ENCODE measurements around the gene BRIP1.
"Not testable (repeated sequence)": the region's sequence is repeated elsewhere in the genome, so short reads cannot be mapped to it uniquely, and the experiment has no call there.

Gene BRIP1

GRCh38 chr17:61687769-61688168 lies 175.6 kb downstream of the BRIP1 start:
- DNase-seq: no peak

DNA sequence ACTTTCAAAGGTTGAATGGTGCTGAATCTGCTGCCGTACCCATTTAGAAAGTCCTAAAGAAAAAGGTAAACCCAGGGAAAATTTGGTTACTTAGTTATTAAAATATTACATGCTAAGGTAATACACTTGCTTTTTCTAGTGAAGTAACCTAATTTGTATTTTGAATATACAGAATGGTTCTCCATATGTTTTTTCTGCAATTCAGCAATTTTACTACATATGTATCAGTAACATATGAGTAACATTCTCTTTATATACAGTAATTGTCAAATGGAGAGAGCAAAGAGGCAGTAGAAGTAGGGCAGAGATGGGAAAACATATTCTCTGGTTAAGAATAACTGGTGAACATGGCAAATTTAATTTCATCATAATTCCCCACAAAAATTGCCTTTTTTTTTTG lies 177.2 kb downstream of the BRIP1 start:
- no peak for DNase-seq

DNA sequence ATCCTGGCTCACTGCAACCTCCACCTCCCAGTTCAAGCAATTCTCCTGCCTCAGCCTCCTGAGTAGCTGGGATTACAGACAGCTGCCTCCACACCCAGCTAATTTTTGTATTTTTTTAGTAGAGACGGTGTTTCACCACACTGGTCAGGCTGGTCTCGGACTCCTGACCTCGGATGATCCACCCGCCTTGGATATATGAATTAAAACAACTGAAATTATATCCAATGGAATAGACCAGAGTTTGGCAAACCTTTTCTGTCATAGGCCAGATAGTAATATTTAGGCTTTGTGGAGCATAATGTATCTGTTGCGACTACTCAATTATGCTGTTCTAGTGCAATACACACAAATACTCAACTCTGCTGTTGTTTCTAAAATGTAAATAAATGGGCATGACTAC lies 178.5 kb downstream of the BRIP1 start:
- DNase-seq: no peak

DNA sequence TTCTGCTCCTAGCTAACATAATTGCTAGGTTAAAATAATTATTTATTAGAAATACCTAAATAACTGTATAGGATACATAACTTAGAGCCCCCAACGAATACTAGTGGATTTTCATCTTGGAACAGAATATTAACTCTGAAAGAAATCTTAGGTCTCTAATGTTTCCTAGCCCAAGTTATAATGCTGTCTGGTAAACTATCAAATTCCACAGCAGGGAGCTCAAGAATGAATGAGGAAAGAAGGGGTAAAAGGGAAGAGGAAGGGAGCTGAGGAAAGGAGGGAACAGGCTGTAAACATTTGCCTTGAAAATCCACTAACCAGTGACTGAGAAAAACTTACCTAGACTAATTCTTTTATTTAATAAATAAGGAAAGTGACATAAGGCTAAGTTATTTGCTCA lies 179.2 kb downstream of the BRIP1 start:
- DNase-seq: no peak

- DNase-seq: no peak
Observed at GRCh38 chr17:61683466-61683865, 179.9 kb downstream of the BRIP1 start.

DNA sequence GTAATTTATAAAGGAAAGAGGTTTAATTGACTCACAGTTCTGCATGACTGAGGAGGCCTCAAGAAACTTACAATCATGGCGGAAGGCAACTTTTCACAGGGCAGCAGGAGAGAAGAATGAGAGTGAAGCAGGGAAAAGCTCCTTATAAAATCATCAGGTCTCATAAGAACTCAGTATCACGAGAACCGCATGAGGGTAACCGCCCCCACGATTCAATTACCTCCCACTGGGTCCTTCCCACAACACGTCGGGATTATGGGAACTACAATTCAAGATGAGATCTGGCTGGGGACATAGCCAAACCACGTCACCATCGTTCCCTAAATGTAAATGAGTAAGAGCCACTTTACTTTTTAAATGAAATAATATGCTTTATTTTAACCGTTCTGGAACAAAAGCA lies 182.4 kb downstream of the BRIP1 start:
- DNase-seq: no peak

DNA sequence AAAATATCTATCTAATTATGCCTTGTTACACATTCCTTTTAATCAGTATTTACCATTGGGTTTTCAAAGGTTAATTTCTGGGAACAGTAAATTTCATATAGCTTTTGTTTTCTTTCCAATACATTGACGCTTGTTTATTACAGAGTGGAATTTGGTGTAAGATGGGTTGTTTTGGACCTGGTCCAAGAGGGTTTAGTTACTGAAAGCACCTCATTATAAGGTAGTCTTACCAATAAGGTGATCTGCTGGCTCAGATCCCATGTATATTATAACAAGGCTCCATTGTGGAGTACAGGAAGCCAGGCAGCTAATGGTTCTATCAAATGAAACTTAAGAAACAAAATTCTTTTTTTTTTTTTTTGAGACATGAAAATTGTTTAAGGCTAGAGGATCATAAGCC lies 185.0 kb downstream of the BRIP1 start:
- DNase-seq: no peak

- not testable (repeated sequence) for DNase-seq
Observed at GRCh38 chr17:61677150-61677811, 186.0 kb downstream of the BRIP1 start.

DNA sequence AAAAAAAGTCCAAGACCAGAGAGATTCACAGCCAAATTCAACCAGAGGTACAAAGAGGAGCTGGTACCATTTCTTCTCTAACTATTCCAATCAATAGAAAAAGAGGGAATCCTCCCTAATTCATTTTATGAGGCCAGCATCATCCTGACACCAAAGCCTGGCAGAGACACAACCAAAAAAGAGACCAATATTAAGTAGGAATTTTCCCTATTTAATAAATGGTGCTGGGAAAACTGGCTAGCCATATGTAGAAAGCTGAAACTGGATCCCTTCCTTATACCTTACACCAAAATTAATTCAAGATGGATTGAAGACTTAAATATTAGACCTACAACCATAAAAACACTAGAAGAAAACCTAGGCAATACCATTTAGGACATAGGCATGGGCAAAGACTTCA lies 186.8 kb downstream of the BRIP1 start:
- DNase-seq: not testable (repeated sequence)

DNA sequence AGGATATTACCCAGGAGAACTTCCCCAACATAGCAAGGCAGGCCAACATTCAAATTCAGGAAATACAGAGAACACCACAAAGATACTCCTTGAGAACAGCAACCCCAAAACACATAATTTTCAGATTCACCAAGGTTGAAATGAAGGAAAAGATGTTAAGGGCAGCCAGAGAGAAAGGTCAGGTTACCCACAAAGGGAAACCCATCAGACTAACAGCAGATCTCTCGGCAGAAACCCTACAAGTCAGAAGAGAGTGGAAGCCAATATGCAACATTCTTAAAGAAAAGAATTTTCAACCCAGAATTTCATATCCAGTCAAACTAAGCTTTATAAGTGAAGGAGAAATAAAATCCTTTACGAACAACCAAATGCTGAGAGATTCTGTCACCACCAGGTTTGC lies 188.7 kb downstream of the BRIP1 start:
- not testable (repeated sequence) for DNase-seq

DNA sequence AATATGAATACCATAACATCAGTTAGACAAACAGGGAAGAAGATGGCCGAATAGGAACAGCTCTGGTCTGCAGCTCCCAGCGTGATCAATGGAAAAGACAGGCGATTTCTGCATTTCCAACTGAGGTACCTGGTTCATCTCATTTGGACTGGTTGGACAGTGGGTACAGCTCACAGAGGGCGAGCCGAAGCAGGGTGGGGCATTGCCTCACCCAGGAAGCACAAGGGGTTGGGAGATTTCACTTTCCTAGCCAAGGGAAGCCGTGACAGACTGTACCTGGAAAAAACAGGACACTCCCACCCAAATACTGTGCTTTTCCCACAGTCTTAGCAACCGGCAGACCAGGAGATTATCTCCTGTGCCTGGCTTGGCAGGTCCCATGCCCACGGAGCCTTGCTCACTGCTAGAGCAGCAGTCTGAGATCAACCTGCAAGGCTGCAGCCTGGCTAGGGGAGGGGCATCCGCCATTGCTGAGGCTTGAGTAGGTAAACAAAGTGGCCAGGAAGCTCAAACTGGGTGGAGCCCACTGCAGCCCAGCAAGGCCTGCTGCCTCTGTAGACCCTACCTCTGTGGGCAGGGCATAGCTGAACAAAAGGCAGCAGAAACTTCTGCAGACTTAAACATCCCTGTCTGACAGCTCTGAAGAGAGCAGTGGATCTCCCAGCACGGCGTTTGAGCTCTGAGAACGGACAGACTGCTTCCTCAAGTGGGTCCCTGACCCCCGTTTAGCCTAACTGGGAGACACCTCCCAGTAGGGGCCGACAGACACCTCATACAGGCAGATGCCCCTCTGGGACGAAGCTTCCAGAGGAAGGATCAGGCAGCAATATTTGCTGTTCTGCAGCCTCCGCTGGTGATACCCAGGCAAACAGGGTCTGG lies 190.1 kb downstream of the BRIP1 start:
- not testable (repeated sequence) for DNase-seq

GRCh38 chr17:61672140-61672539 lies 191.2 kb downstream of the BRIP1 start:
- no peak for DNase-seq

- no peak for DNase-seq
Observed at GRCh38 chr17:61670691-61671090, 192.6 kb downstream of the BRIP1 start.

DNA sequence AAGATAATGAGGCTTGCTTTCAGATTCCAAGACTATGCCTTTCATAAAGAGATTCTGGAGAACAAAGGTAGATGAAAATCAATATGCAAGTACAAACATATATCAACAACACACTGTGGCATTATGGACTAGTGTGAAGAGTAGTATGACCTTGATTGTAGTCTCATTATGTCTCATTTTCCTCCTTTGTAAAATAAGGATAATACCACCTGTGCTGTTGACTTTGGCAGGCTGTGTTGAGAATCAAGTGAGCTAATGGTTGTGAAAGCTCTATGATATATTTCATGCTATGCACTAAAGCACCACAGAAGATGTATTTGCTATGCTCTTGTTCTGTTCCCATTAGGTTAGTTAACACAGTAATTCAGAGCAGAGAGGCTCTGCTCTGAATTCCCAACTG lies 193.8 kb downstream of the BRIP1 start:
- no peak for DNase-seq

GRCh38 chr17:61668486-61668885 lies 194.8 kb downstream of the BRIP1 start:
- no peak for DNase-seq

DNA sequence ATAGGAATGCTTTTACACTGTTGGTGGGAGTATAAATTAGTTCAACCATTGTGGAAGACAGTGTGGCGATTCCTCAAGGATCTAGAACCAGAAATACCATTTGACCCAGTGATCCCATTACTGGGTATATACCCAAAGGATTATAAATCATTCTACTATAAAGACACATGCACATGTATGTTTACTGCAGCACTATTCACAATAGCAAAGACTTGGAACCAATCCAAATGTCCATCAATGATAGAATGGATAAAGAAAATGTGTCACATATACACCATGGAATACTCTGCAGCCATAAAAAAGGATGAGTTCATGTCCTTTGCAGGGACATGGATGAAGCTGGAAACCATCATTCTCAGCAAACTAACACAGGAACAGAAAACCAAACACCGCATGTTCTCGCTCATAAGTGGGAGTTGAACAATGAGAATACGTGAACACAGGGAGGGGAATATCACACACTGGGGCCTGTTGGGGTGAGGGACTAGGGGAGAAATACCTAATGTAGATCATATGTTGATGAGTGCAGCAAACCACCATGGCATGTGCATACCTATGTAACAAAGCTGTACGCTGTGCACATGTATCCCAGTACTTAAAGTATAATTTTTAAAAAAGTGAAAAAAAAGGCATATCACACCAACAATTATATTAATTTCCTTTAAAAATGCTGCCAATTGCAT lies 196.8 kb downstream of the BRIP1 start:
- DNase-seq: not testable (repeated sequence)

- DNase-seq: no peak
Observed at GRCh38 chr17:61663310-61663709, 200.0 kb downstream of the BRIP1 start.

DNA sequence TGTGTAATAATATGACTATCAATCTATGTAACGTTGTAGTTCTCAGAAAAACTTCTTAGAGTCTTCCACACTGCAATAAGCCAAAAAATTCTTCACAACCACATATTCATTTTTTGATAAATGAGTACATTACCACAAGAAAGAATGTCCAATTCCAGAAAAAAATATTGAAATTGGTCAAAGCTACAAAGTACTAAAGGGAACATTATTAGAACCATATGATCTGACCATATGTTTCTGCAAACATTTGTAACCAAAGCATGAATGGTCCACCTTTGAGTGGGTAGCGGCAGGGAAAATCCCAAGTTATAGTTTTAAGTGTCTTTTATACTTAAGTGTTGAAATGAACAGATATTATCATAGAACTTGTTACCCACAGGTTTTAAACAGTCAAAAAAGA lies 200.6 kb downstream of the BRIP1 start:
- DNase-seq: no peak

DNA sequence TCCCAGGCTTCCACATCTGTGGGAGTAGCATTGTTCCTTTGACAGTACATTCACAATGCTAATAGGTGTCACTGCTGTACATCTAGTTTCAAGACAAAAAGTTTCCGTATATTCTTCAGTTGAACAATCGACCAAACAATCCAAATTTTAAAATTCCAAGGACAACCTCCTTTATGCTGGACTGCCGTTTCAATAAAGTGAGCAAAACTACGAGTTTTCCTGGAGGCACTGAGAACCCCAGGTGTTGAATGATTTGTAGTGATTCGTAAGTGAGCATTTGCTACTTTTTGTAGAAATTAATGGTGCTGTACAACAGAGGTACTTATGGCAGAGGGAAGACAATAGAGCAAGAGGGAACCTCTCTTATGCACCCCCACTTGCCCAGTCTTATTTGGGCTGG lies 201.1 kb downstream of the BRIP1 start:
- no peak for DNase-seq

DNA sequence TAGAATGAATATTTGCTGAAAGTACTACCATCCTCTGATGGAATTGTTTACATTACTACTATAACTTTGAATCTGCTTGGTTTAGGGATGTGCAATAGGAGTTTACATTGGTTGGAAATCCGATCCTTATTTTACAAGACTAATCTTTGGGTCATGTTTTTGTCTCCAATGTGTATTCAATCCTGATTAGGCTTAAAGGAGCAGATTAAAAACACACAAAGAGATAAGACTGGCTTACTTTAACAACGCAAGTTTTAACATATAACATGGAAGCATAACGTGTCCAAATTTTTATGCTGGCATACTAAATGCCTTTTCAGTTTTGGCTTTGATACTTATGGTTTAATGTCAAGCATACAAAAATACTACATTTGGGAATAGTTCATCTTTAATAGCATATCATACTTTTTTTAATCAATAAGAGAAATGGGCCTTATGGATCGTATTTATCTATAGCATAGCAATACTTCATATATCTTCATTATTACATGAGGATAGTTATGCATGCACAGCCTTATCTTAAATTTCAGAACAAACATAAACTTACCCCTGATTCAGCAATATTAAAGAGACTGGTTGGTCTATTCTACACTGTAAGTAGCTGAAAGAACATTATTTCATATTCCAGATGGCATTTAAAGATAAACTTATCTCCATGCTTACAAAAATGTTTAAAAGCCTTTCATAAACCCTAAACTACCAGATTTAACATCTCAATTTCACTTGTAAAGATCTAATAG lies 202.4 kb downstream of the BRIP1 start:
- DNase-seq: no peak

DNA sequence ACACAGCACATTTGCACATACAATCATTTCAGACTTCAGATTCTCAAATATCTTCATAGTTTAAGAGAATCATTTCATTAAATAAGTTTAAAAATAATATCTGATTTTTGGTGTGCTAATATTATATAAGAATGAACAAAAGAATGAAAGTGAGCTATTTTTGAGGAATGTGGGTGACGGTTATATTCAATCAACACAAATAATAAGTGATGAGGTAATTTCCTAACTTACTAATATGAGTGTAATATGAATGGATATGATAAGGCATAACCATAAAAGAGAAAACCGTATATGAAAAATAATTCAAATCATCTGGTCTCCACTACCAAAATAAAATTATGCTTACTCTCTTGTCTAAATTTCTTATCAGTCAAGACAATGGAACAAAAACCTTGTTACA lies 203.9 kb downstream of the BRIP1 start:
- DNase-seq: no peak

DNA sequence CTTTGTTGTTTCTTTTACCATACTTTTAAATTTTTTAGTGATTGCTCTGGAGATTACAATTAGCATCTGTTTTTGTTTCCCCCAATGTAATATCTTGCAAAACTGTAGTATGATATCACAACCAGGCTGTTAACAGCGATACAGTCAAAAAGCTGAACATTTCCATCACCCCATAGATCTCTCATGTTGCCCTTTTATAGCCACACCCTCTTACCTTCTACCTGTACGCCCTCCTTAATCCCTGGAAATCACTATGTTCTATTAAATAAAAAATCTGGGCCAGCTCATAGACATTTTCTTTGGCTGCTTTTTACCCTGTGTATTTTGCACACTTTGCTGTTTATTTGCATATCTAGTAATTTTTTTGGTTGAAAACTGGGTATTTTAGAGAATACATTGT lies 205.1 kb downstream of the BRIP1 start:
- DNase-seq: no peak

DNA sequence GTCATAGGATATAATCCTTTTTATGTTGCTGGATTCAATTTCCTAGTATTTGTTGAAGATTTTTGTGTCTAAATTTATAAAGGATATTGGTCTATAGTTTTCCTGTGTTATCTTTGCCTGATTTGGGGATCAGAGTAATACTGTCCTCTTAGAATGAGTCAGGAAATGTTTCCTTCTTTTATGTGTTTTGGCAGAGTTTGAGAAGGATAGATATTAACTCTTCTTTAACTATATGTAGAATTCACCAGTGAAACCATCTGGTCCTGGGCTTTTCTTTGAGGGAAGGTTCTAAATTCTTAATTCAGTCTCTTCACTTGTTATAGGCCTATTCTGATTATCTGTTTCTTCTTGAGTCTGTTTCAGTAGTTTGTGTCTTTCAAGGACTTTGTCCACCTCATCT lies 206.0 kb downstream of the BRIP1 start:
- no peak for DNase-seq
